ENCODE data around the gene ANKH.
"Not testable (repeated sequence)": the region's sequence is repeated elsewhere in the genome, so short reads cannot be mapped to it uniquely, and the experiment has no call there.

Gene ANKH

DNA sequence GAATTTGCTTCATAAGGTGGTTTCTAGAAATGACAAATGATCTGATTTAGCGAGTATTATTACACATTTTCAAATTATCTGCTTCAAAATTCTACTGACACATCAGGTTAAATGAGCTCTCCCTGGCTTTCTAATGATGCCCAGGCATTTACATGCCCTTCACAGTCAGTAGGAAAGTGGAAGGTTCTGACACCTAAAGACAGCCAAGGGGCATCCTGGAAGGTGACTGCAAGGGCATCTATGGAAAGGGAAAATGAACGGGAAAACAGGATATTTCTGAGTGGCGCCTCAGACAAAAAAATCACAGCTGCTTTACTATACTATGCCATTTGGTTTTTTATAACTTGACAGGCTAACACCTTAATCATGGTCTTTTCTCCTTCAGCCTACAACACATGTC, 31.0 kb downstream of the ANKH start:
- ATAC-seq (ENCODE audit: low read depth) (no peak), DNase-seq (ENCODE audit: low spot score) (no peak)
- Histone ChIP-seq H3K27ac (ENCODE audit: poor library complexity, severe bottlenecking) (no peak overlapping the region), H3K9me3 (ENCODE audit: severe bottlenecking) (no peaks in the 10 kb centered on the region), H3K27me3 (ENCODE audit: insufficient read depth, poor library complexity, severe bottlenecking) (no peaks in the 10 kb centered on the region), H3K36me3 (ENCODE audit: low read depth) (no peaks in the 10 kb centered on the region), H3K4me3 (ENCODE audit: severe bottlenecking) (no peak overlapping the region), H3K4me1 (ENCODE audit: insufficient read depth, poor library complexity, severe bottlenecking) (no peaks in the 10 kb centered on the region)
- TF ChIP-seq, protein P1, sequence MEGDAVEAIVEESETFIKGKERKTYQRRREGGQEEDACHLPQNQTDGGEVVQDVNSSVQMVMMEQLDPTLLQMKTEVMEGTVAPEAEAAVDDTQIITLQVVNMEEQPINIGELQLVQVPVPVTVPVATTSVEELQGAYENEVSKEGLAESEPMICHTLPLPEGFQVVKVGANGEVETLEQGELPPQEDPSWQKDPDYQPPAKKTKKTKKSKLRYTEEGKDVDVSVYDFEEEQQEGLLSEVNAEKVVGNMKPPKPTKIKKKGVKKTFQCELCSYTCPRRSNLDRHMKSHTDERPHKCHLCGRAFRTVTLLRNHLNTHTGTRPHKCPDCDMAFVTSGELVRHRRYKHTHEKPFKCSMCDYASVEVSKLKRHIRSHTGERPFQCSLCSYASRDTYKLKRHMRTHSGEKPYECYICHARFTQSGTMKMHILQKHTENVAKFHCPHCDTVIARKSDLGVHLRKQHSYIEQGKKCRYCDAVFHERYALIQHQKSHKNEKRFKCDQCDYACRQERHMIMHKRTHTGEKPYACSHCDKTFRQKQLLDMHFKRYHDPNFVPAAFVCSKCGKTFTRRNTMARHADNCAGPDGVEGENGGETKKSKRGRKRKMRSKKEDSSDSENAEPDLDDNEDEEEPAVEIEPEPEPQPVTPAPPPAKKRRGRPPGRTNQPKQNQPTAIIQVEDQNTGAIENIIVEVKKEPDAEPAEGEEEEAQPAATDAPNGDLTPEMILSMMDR (IDR thresholded peaks at IDR 0.05; ENCODE audit: poor library complexity, severe bottlenecking) = no peak

DNA sequence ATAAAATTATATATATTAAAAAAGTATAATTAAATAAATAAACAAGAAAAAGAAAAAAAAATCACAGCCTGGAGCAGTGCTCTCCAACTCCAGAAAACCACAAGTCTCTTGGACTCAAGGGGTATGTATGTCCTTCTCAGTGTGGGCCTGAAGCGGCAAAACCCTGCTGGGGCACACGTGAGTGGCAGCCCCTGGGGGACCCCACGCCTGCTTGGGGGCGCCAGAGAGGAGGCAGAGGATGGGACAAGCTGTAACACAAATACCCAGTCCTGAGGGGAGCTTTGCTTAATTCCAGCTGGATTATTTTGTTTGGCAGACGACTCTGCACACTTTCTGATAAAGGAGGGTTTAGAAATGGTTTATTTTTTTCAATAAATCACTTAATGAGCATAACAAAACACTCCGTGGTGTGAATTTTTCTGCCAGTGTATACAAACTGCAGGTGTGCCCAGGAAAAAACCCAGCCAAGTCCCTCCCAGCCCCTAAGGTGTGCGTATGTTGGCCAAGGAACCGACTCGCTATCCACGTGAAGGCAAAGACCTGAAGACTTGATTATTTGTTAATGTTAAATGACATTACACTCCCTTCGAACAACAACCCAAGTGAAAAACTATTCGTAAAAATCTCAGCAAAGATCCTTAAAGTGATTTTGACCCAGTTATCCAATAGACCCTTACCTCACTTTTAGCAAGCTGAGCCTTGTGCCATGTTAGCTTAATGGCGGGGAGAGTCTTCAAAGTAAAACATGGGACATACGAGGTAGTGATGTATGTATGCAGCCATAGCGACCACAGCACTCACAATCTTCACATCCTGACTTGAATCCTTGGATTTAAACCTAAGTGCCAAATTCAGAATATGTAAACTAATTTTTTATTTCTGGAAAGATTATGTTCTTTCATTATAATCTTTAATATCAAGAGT, 32.9 kb downstream of the ANKH start:
- ATAC-seq (ENCODE audit: low read depth) (no peak), DNase-seq (ENCODE audit: low spot score) (no peak)
- Histone ChIP-seq H3K4me3 (ENCODE audit: severe bottlenecking) (no peak overlapping the region), H3K36me3 (ENCODE audit: low read depth) (no peaks in the 10 kb centered on the region), H3K9me3 (ENCODE audit: severe bottlenecking) (no peaks in the 10 kb centered on the region), H3K27ac (ENCODE audit: poor library complexity, severe bottlenecking) (no peak overlapping the region), H3K4me1 (ENCODE audit: insufficient read depth, poor library complexity, severe bottlenecking) (no peaks in the 10 kb centered on the region), H3K27me3 (ENCODE audit: insufficient read depth, poor library complexity, severe bottlenecking) (no peaks in the 10 kb centered on the region)
- TF ChIP-seq, protein P1 (IDR thresholded peaks at IDR 0.05; ENCODE audit: poor library complexity, severe bottlenecking) = no peak

DNA sequence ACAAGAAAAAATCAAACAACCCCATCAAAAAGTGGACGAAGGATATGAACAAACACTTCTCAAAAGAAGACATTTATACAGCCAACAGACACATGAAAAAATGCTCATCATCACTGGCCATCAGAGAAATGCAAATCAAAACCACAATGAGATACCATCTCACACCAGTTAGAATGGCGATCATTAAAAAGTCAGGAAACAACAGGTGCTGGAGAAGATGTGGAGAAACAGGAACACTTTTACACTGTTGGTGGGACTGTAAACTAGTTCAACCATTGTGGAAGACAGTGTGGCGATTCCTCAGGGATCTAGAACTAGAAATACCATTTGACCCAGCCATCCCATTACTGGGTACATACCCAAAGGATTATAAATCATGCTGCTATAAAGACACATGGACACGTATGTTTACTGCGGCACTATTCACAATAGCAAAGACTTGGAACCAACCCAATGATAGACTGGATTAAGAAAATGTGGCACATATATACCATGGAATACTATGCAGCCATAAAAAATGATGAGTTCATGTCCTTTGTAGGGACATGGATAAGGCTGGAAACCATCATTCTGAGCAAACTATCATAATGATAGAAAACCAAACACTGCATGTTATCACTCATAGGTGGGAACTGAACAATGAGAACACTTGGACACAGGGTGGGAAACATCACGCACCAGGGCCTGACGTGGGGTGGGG, 34.0 kb downstream of the ANKH start:
- H3K27me3 ChIP-seq (ENCODE audit: insufficient read depth, poor library complexity, severe bottlenecking); H3K4me1 ChIP-seq (ENCODE audit: insufficient read depth, poor library complexity, severe bottlenecking); H3K27ac ChIP-seq (ENCODE audit: poor library complexity, severe bottlenecking); H3K9me3 ChIP-seq (ENCODE audit: severe bottlenecking); H3K4me3 ChIP-seq (ENCODE audit: severe bottlenecking); ATAC-seq (ENCODE audit: low read depth); H3K36me3 ChIP-seq (ENCODE audit: low read depth); DNase-seq (ENCODE audit: low spot score): not testable (repeated sequence)

DNA sequence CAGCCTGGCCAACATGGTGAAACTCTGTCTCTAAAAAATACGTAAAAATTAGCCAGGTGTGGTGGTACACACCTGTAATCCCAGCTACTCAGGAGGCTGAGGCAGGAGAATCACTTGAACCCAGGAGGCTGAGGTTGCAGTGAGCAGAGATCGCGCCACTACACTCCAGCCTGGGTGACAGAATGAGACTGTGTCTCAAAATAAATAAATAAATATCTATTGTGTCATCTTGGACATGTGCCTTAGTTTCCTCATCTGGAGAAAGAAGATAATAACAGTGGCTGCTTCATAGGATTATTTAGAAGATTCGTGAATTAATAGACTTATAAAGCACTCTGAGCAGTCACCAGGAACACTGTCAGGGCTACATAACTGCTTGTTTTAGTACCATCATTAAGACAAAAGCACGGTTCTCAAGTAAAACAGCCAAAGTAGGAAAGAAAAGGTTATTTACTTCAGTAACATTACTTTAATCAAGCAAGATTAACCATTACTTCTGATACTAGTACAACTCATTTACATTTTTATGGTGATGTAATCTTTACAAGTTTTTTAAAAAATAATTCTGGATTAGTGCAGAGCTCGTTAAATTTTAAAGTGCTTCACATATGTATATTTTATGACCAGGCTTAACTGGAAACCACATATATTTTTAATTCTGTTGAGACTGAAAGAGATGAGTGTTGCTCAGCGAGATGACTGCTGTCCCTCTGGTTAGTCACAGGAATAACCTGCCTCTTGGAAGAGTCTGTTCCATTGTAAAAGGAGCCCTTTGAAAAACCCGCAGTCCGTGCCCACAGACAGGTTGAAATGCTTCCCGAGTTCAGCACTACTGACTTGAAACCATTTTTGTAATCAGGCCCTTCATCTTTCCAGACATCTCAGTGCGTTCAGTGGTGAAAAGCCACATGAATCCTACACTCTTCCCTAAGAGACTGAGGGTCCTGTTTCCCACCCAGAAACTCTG, 36.7 kb downstream of the ANKH start:
- H3K27ac ChIP-seq (ENCODE audit: poor library complexity, severe bottlenecking) = no peak overlapping the region

More for the DNA sequence above, 36.7 kb downstream of the ANKH start:
- no peaks in the 10 kb centered on the region for H3K36me3 ChIP-seq (ENCODE audit: low read depth)
- no peaks in the 10 kb centered on the region for H3K27me3 ChIP-seq (ENCODE audit: insufficient read depth, poor library complexity, severe bottlenecking)
- no peak overlapping the region for H3K4me3 ChIP-seq (ENCODE audit: severe bottlenecking)
- ATAC-seq (ENCODE audit: low read depth) (peak; percentile 70; the same call in 2 of the 3 replicates), DNase-seq (ENCODE audit: low spot score) (no peak)
- TF ChIP-seq, protein P1 (IDR thresholded peaks at IDR 0.05; ENCODE audit: poor library complexity, severe bottlenecking) = no peak
- H3K4me1 ChIP-seq (ENCODE audit: insufficient read depth, poor library complexity, severe bottlenecking) = no peaks in the 10 kb centered on the region
- H3K9me3 ChIP-seq (ENCODE audit: severe bottlenecking) = no peaks in the 10 kb centered on the region

Measured in RWPE2 (cell line).